H1 (cell line): ENCODE data around the gene CEBPE. TPM values are rescaled to one million over a fixed set of nuclear protein-coding genes. Genes with fewer than 3 reads are reported as not detected.

Source experiments
- CTCF ChIA-PET: fragments of 300-600 bp; sonication (Branson Sonifier 250); formaldehyde crosslinking; loops from one replicate; lab custom pipeline; 2021; ENCODE audit not compliant: partially characterized antibody; lab: Charles Lee
- POLR2A ChIA-PET: fragments of 300-600 bp; sonication (Branson Sonifier 250); formaldehyde crosslinking; loops from one replicate; lab custom pipeline; 2021; ENCODE audit warnings: inconsistent platforms; ENCODE audit not compliant: partially characterized antibody; lab: Charles Lee
- DNase-seq, 2 experiments: peaks; one replicate each; pipeline versions ENCODE4 v3.0.0 to v3.0.0-alpha.2; 2010 to 2022; ENCODE audit warnings: low spot score in 2 of 2, low read depth in 1 of 2, mixed read lengths in 1 of 2
- FAIRE-seq: peaks from 2 replicates; lab custom pipeline; 2011; peaks lifted over from hg19 to GRCh38; lab: Jason Lieb, UNC
- H2AFZ ChIP-seq: 2 replicates; pipeline ENCODE4 v1.8.1; 2012; ENCODE audit warnings: low read length, inconsistent platforms
- H2AK5ac ChIP-seq: 2 replicates; pipeline ENCODE4 v1.6.1; 2013; ENCODE audit warnings: low read depth, low read length
- H2BK120ac ChIP-seq: replicated peaks from 2 replicates; pipeline ENCODE3; 2013; ENCODE audit warnings: low read depth, low read length, inconsistent platforms
- H2BK12ac ChIP-seq: 2 replicates; pipeline ENCODE4 v1.6.1; 2013; ENCODE audit warnings: low read depth, low read length
- H2BK15ac ChIP-seq: 2 replicates; pipeline ENCODE4 v1.6.1; 2013; ENCODE audit warnings: low read length
- H2BK20ac ChIP-seq: 2 replicates; pipeline ENCODE4 v1.6.1; 2013; ENCODE audit warnings: low read length
- H2BK5ac ChIP-seq: 2 replicates; pipeline ENCODE4 v1.6.1; 2013; ENCODE audit warnings: low read depth, low read length
- H3K14ac ChIP-seq: 2 replicates; pipeline ENCODE4 v1.6.1; 2013; ENCODE audit warnings: inconsistent platforms; ENCODE audit not compliant: insufficient read length
- H3K18ac ChIP-seq: 2 replicates; pipeline ENCODE4 v1.6.1; 2013; ENCODE audit warnings: low read length; ENCODE audit errors: extremely low read depth
- H3K23ac ChIP-seq: 2 replicates; pipeline ENCODE4 v1.6.1; 2013; ENCODE audit warnings: inconsistent platforms; ENCODE audit not compliant: insufficient read length
- H3K23me2 ChIP-seq: 2 replicates; pipeline ENCODE4 v1.6.1; 2013; ENCODE audit warnings: low read depth, low read length
- H3K27ac ChIP-seq: 2 replicates; pipeline ENCODE4 v1.6.1; 2011; ENCODE audit warnings: low read depth, low read length, inconsistent platforms
- H3K27me3 ChIP-seq, 4 experiments: replicated peaks in 1 of 4; 1 replicate in 1 of 4; 2 replicates in 3 of 4; pipeline versions ENCODE4 v1.6.1 to v1.8.1; 2011 to 2013; ENCODE audit warnings: low read length in 3 of 4, mild to moderate bottlenecking in 3 of 4, inconsistent platforms in 2 of 4, mixed read lengths in 2 of 4, moderate library complexity in 1 of 4; ENCODE audit not compliant: control insufficient read depth in 3 of 4, insufficient read depth in 3 of 4; ENCODE audit errors: extremely low read depth in 1 of 4
- H3K36me3 ChIP-seq, 4 experiments: 2 replicates each; pipeline versions ENCODE4 v1.6.1 to v1.8.1; 2011 to 2013; ENCODE audit warnings: mild to moderate bottlenecking in 4 of 4, low read length in 3 of 4, moderate library complexity in 2 of 4, control low read depth in 1 of 4, inconsistent platforms in 1 of 4; ENCODE audit not compliant: insufficient read depth in 4 of 4, control insufficient read depth in 2 of 4
- H3K4ac ChIP-seq: replicated peaks from 2 replicates; pipeline ENCODE3; 2013; ENCODE audit warnings: low read length, low read depth, mixed read lengths, inconsistent platforms; ENCODE audit not compliant: insufficient read length
- H3K4me1 ChIP-seq, 4 experiments: replicated peaks in 1 of 4; 1 replicate in 1 of 4; 2 replicates in 3 of 4; pipeline versions ENCODE4 v1.6.1 to v1.8.1; 2011 to 2013; ENCODE audit warnings: low read length in 3 of 4, inconsistent platforms in 2 of 4, mixed read lengths in 1 of 4; ENCODE audit not compliant: insufficient read depth in 4 of 4, control insufficient read depth in 3 of 4
- H3K4me2 ChIP-seq, 2 experiments: 2 replicates each; pipeline versions ENCODE4 v1.6.1 to v1.8.1; 2011 to 2013; ENCODE audit warnings: low read depth in 2 of 2, low read length in 2 of 2, control low read depth in 1 of 2, inconsistent platforms in 1 of 2, mild to moderate bottlenecking in 1 of 2; ENCODE audit not compliant: insufficient read depth in 1 of 2
- H3K4me3 ChIP-seq, 4 experiments: fragments of 200-600, 300-600 bp in 1 of 4; sonication (generic), shearing (Covaris generic), sonication (Bioruptor Twin) in 1 of 4; 2 replicates each; pipeline versions ENCODE4 v1.5.1 to v1.8.1; 2011 to 2016; ENCODE audit warnings: low read length in 4 of 4, low read depth in 3 of 4, control low read depth in 2 of 4, inconsistent platforms in 2 of 4, mild to moderate bottlenecking in 2 of 4, mixed read lengths in 1 of 4, moderate library complexity in 1 of 4; ENCODE audit not compliant: insufficient read depth in 2 of 4; ENCODE audit errors: extremely low read depth in 1 of 4
- H3K56ac ChIP-seq: replicated peaks from 2 replicates; pipeline ENCODE3; 2013; ENCODE audit warnings: low read depth, mild to moderate bottlenecking, mixed read lengths, low read length, inconsistent platforms; ENCODE audit not compliant: insufficient read length
- H3K79me1 ChIP-seq: 2 replicates; pipeline ENCODE4 v1.6.1; 2013; ENCODE audit warnings: low read depth, low read length, control low read depth
- H3K79me2 ChIP-seq, 2 experiments: 2 replicates each; pipeline versions ENCODE4 v1.6.1 to v1.8.1; 2012 to 2013; ENCODE audit warnings: low read length in 2 of 2, mild to moderate bottlenecking in 2 of 2, inconsistent platforms in 1 of 2; ENCODE audit not compliant: insufficient read depth in 2 of 2, control insufficient read depth in 1 of 2
- H3K9ac ChIP-seq, 4 experiments: replicated peaks in 1 of 4; 1 replicate in 1 of 4; 2 replicates in 3 of 4; pipeline versions ENCODE4 v1.6.1 to v1.8.1; 2011 to 2013; ENCODE audit warnings: low read depth in 3 of 4, low read length in 3 of 4, control low read depth in 2 of 4, mild to moderate bottlenecking in 2 of 4, moderate library complexity in 2 of 4, inconsistent platforms in 1 of 4; ENCODE audit errors: extremely low read depth in 1 of 4
- H3K9me3 ChIP-seq, 2 experiments: 2 replicates each; pipeline versions ENCODE4 v1.6.1 to v1.8.1; 2012 to 2013; ENCODE audit warnings: mild to moderate bottlenecking in 2 of 2, moderate library complexity in 2 of 2, control low read depth in 1 of 2, inconsistent platforms in 1 of 2, low read depth in 1 of 2, low read length in 1 of 2, mixed read lengths in 1 of 2; ENCODE audit not compliant: insufficient read depth in 2 of 2
- H4K20me1 ChIP-seq, 2 experiments: replicated peaks in 1 of 2; 2 replicates each; pipeline versions ENCODE3 to v1.8.1; 2011 to 2013; ENCODE audit warnings: inconsistent platforms in 2 of 2, low read length in 2 of 2, mild to moderate bottlenecking in 1 of 2; ENCODE audit not compliant: insufficient read depth in 2 of 2, control insufficient read depth in 1 of 2
- H4K5ac ChIP-seq: 2 replicates; pipeline ENCODE4 v1.6.1; 2013; ENCODE audit warnings: low read length, low read depth, mixed read lengths, inconsistent platforms; ENCODE audit not compliant: insufficient read length
- H4K8ac ChIP-seq: 2 replicates; pipeline ENCODE4 v1.8.0; 2013; ENCODE audit warnings: mild to moderate bottlenecking, moderate library complexity, low read length, inconsistent platforms; ENCODE audit not compliant: insufficient read depth; ENCODE audit errors: extremely low read depth
- H4K91ac ChIP-seq: replicated peaks from 2 replicates; pipeline ENCODE3; 2013; ENCODE audit warnings: low read length, mixed read lengths, inconsistent platforms; ENCODE audit not compliant: insufficient read length
- CBX8 ChIP-seq: fragments of 300-800, 300-1000 bp; sonication (generic); IDR thresholded peaks from 2 replicates; pipeline ENCODE4 v1.7.1; 2016; ENCODE audit warnings: low read depth, low read length, borderline replicate concordance
- NANOG ChIP-seq: IDR thresholded peaks from 2 replicates; pipeline ENCODE4 v1.6.1; 2011; ENCODE audit warnings: low read length, low read depth, mild to moderate bottlenecking, inconsistent platforms; ENCODE audit not compliant: insufficient read depth, poor library complexity, severe bottlenecking
- PHF8 ChIP-seq: fragments of 200-600 bp; sonication (generic); conservative IDR thresholded peaks from 2 replicates; pipeline ENCODE4 v1.7.1; 2012; ENCODE audit warnings: low read depth, mild to moderate bottlenecking, inconsistent platforms, low read length, moderate library complexity
- WGBS, 2 experiments: shearing (Covaris generic) in 1 of 2; methylation state at CpG; one replicate each; pipeline versions ENCODE4 v1.1.6 to v1.1.7; 2013 to 2015; ENCODE audit warnings: low lambda C conversion rate in 2 of 2, mixed read lengths in 2 of 2, inconsistent platforms in 1 of 2, low coverage in 1 of 2, missing lambda C conversion rate in 1 of 2; ENCODE audit not compliant: insufficient replicate concordance in 2 of 2, insufficient coverage in 1 of 2, insufficient read length in 1 of 2; ENCODE audit errors: extremely low coverage in 1 of 2, missing lambda C conversion rate in 1 of 2; 5-methylcytosine and 5-hydroxymethylcytosine counted together
- polyA plus RNA-seq, 7 experiments: library from polyadenylated mRNA; depleted of rRNA in 3 of 7; stranded (reverse) in 5 of 7; unstranded in 2 of 7; fragments of >200 nt in 5 of 7; fragments of 200-250 nt in 2 of 7; gene quantifications; 1 replicate in 5 of 7; 2 replicates in 1 of 7; 4 replicates in 1 of 7; pipeline versions ENCODE4 v1.2.1 to v1.2.3, GENCODE V29; 2011 to 2013; ENCODE audit warnings: missing spikeins in 2 of 7, mixed read lengths in 2 of 7
- total RNA-seq: library from RNA; stranded (reverse); fragmentation: NEBNext Ultra II Directional; extraction: Animal tissue kit (Norgen Biotek cat#: 25700); gene quantifications from 2 replicates; pipeline ENCODE4 v1.2.1, GENCODE V29; 2021

The CEBPE gene
- total and polyA plus RNA-seq, 2 of the 8 experiments (the other 6 are each of a cell fraction or from before 2014, with no cell fraction given) = 0.05 TPM; not detected in 1

DNA sequence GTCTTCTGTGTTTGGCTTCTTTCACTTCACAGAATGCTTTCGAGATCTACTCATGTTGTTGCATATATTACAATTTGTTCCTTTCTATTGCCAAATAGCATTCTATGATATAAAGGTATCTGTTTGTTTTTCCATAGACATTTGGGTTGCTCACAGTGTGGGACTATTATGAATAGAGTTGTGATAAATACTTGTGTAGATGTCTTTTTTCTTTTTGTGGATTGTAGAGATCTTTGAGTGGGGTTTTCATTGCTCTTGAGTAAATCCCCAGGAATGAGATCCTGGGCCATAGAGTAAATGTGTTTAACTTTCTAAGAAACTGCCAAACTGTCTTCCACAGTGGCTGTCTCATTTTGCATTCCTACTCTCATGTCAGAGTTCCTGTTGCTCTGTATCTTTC lies 24.9 kb upstream of the CEBPE start:
- H3K27ac ChIP-seq = no peak overlapping the region
- no peak overlapping the region for H3K23ac ChIP-seq
- H2BK12ac ChIP-seq = no peak overlapping the region
- no peaks in the 10 kb centered on the region; the same call in 1 of the 2 replicates for H3K79me1 ChIP-seq
- H3K4me1 ChIP-seq = no peaks in the 10 kb centered on the region
- no peak overlapping the region for H3K4ac ChIP-seq
- peaks cover 2 to 6% of the 10 kb centered on the region in 2 experiments for H4K20me1 ChIP-seq
- no peak overlapping the region for H2BK5ac ChIP-seq
- CTCF ChIA-PET = interaction anchor here (1.0 to 3.1 kb wide), 5 partner anchors 9 to 43 kb away, joined by 3 to 13 read pairs (median 6); no protein-coding TSS in a partner anchor
- H3K9ac ChIP-seq = no peak overlapping the region
- no peak overlapping the region for H2BK15ac ChIP-seq
- peaks cover 3% of the 10 kb centered on the region; the same call in 1 of the 2 replicates for H3K23me2 ChIP-seq
- H3K18ac ChIP-seq = no peak overlapping the region
- no peak overlapping the region for H3K56ac ChIP-seq
- no peak overlapping the region for H4K5ac ChIP-seq
- H2AFZ ChIP-seq = no peak overlapping the region
- no peak overlapping the region for H3K4me3 ChIP-seq
- no peak overlapping the region for H4K91ac ChIP-seq
- no peak for TF ChIP-seq CBX8
- no peak for TF ChIP-seq PHF8
- TF ChIP-seq NANOG = no peak
- H3K14ac ChIP-seq = no peak overlapping the region
- 88% methylated on average over 1 of the region's 1 CpG; no CpG with 5 or more reads in 1 of the 2 experiments for WGBS, 2 experiments
- H4K8ac ChIP-seq = no peak overlapping the region
- H3K4me2 ChIP-seq = no peak overlapping the region
- FAIRE-seq = no peak
- H3K79me2 ChIP-seq = no peaks in the 10 kb centered on the region
- H3K27me3 ChIP-seq = no peaks in the 10 kb centered on the region
- H2BK20ac ChIP-seq = no peak overlapping the region
- H2AK5ac ChIP-seq = no peak overlapping the region
- POLR2A ChIA-PET = interaction anchor here (0.8 to 2.9 kb wide), 3 partner anchors 9 to 29 kb away, joined by 3 to 10 read pairs (median 7); no protein-coding TSS in a partner anchor
- H3K9me3 ChIP-seq = no peaks in the 10 kb centered on the region
- no peak overlapping the region for H2BK120ac ChIP-seq
- no peak for DNase-seq
- H3K36me3 ChIP-seq = peaks cover 12 to 50% (median 26%) of the 10 kb centered on the region in 4 experiments; a peak in 7 of 8 replicates
